Osteocyte (in vitro differentiated cells): ENCODE data around the gene MASP2. TPM values are rescaled to one million over a fixed set of nuclear protein-coding genes. Genes with fewer than 3 reads are reported as not detected.

ENCODE experiments used
- DNase-seq: peaks from one replicate; pipeline ENCODE4 v3.0.0; 2021; ENCODE audit warnings: mixed read lengths; ENCODE audit not compliant: unreplicated experiment; ENCODE audit errors: extremely low spot score
- H3K27ac Mint-ChIP-seq: one replicate; pipeline ENCODE4 v1.8.0; 2021; ENCODE audit warnings: mild to moderate bottlenecking, mixed read lengths; ENCODE audit not compliant: unreplicated experiment
- H3K27me3 Mint-ChIP-seq: one replicate; pipeline ENCODE4 v1.8.0; 2021; ENCODE audit warnings: mixed read lengths; ENCODE audit not compliant: unreplicated experiment
- H3K36me3 Mint-ChIP-seq: one replicate; pipeline ENCODE4 v1.8.0; 2021; ENCODE audit warnings: mixed read lengths; ENCODE audit not compliant: unreplicated experiment
- H3K4me1 Mint-ChIP-seq: one replicate; pipeline ENCODE4 v1.8.0; 2021; ENCODE audit warnings: mixed read lengths; ENCODE audit not compliant: unreplicated experiment
- H3K4me3 Mint-ChIP-seq: one replicate; pipeline ENCODE4 v1.8.0; 2021; ENCODE audit warnings: mild to moderate bottlenecking, moderate library complexity, mixed read lengths; ENCODE audit not compliant: unreplicated experiment
- H3K9me3 Mint-ChIP-seq: one replicate; pipeline ENCODE4 v1.8.0; 2021; ENCODE audit warnings: mixed read lengths; ENCODE audit not compliant: unreplicated experiment
- CTCF ChIP-seq: fragments of 200-600 bp; sonication (generic); IDR thresholded peaks from 2 replicates; pipeline ENCODE4 v1.5.0; 2021; ENCODE audit warnings: antibody characterized with exemption, mild to moderate bottlenecking, moderate library complexity
- total RNA-seq: library from RNA; stranded (reverse); gene quantifications from 2 replicates; pipeline ENCODE4 v1.2.1, GENCODE V29; 2021

Gene MASP2
- total RNA-seq, 1 donor from 2014 or later: not detected

GRCh38 chr1:11057477-11057876, 10.4 kb upstream of the MASP2 start:
- no peak for TF ChIP-seq CTCF
- Mint-ChIP-seq H3K27me3 (no peaks in the 10 kb centered on the region), H3K4me3 (peak overlapping the region; percentile 22), H3K9me3 (no peaks in the 10 kb centered on the region), H3K27ac (no peak overlapping the region), H3K36me3 (peaks cover 7% of the 10 kb centered on the region), H3K4me1 (peaks cover 16% of the 10 kb centered on the region)
- no peak for DNase-seq

- Mint-ChIP-seq H3K4me1 (peaks cover 16% of the 10 kb centered on the region), H3K4me3 (no peak overlapping the region), H3K27ac (no peak overlapping the region), H3K36me3 (peaks cover 7% of the 10 kb centered on the region), H3K27me3 (no peaks in the 10 kb centered on the region), H3K9me3 (no peaks in the 10 kb centered on the region)
- DNase-seq: no peak
- no peak for TF ChIP-seq CTCF
Measured at GRCh38 chr1:11056504-11056903, 9.5 kb upstream of the MASP2 start.

- H3K4me1 Mint-ChIP-seq: peaks cover 10% of the 10 kb centered on the region
- no peaks in the 10 kb centered on the region for H3K9me3 Mint-ChIP-seq
- DNase-seq: no peak
- H3K27ac Mint-ChIP-seq: no peak overlapping the region
- H3K27me3 Mint-ChIP-seq: no peaks in the 10 kb centered on the region
- no peak for TF ChIP-seq CTCF
- H3K36me3 Mint-ChIP-seq: peaks cover 7% of the 10 kb centered on the region
- no peak overlapping the region for H3K4me3 Mint-ChIP-seq
Measured at GRCh38 chr1:11055676-11056075, 8.6 kb upstream of the MASP2 start.

GRCh38 chr1:11054666-11055065, 7.6 kb upstream of the MASP2 start:
- Mint-ChIP-seq H3K4me3 (no peak overlapping the region), H3K27me3 (no peaks in the 10 kb centered on the region), H3K9me3 (no peaks in the 10 kb centered on the region), H3K4me1 (peaks cover 7% of the 10 kb centered on the region), H3K36me3 (peaks cover 7% of the 10 kb centered on the region), H3K27ac (no peak overlapping the region)
- no peak for TF ChIP-seq CTCF
- DNase-seq: no peak

GRCh38 chr1:11054181-11054580, 7.1 kb upstream of the MASP2 start:
- no peak for DNase-seq
- Mint-ChIP-seq H3K4me1 (peaks cover 7% of the 10 kb centered on the region), H3K4me3 (no peak overlapping the region), H3K36me3 (peaks cover 7% of the 10 kb centered on the region), H3K9me3 (no peaks in the 10 kb centered on the region), H3K27ac (no peak overlapping the region), H3K27me3 (no peaks in the 10 kb centered on the region)
- TF ChIP-seq CTCF: no peak
